LoVo (cell line): ENCODE measurements around the gene CCL27.
A peak's percentile ranks its signal among the peaks of the same experiment; 100 is the strongest.
"Not testable (repeated sequence)": the region's sequence is repeated elsewhere in the genome, so short reads cannot be mapped to it uniquely, and the experiment has no call there.

Experiments
- DNase-seq: peaks from one replicate; pipeline ENCODE4 v3.0.0-alpha.2; 2016; ENCODE audit warnings: low spot score

Gene CCL27

GRCh38 chr9:34651321-34651720 lies 11.1 kb downstream of the CCL27 start:
- no peak for DNase-seq

- DNase-seq: no peak
Measured at GRCh38 chr9:34650816-34651215, 11.6 kb downstream of the CCL27 start.

GRCh38 chr9:34648673-34649072 lies 13.8 kb downstream of the CCL27 start:
- no peak for DNase-seq

GRCh38 chr9:34647651-34648050 lies 14.8 kb downstream of the CCL27 start:
- no peak for DNase-seq

- DNase-seq: no peak
Measured at GRCh38 chr9:34647084-34647403, 15.4 kb downstream of the CCL27 start.

- DNase-seq: peak; percentile 87
Measured at GRCh38 chr9:34646211-34647083, 16.0 kb downstream of the CCL27 start, which contains the start of gene GALT. Gene GALT, plus strand, starts transcription at chr9:34646675. Its CDS starts 30 bp downstream, at chr9:34646705.

- no peak for DNase-seq
Measured at GRCh38 chr9:34644766-34645314, 17.6 kb downstream of the CCL27 start.

- no peak for DNase-seq
Measured at GRCh38 chr9:34642679-34643078, 19.8 kb downstream of the CCL27 start.

GRCh38 chr9:34639322-34639721 lies 23.1 kb downstream of the CCL27 start:
- not testable (repeated sequence) for DNase-seq

- no peak for DNase-seq
Measured at GRCh38 chr9:34638138-34638445, 24.4 kb downstream of the CCL27 start.

- DNase-seq: peak; percentile 92
Measured at GRCh38 chr9:34637356-34638137, 24.9 kb downstream of the CCL27 start, which contains the start of gene SIGMAR1. Gene SIGMAR1, minus strand, starts transcription at chr9:34637787. Its CDS starts 90 bp downstream, at chr9:34637697.

- no peak for DNase-seq
Measured at GRCh38 chr9:34636791-34637355, 25.6 kb downstream of the CCL27 start.

GRCh38 chr9:34635556-34635955 lies 26.9 kb downstream of the CCL27 start:
- DNase-seq: no peak

GRCh38 chr9:34634551-34635248 lies 27.8 kb downstream of the CCL27 start:
- DNase-seq: no peak

- DNase-seq: peak; percentile 76
Measured at GRCh38 chr9:34633851-34634550, 28.5 kb downstream of the CCL27 start.

- no peak for DNase-seq
Measured at GRCh38 chr9:34633166-34633565, 29.3 kb downstream of the CCL27 start.

- DNase-seq: no peak
Measured at GRCh38 chr9:34630402-34631154, 31.9 kb downstream of the CCL27 start.

- no peak for DNase-seq
Measured at GRCh38 chr9:34629491-34629808, 33.0 kb downstream of the CCL27 start.

- DNase-seq: peak; percentile 35
Measured at GRCh38 chr9:34628656-34629490, 33.6 kb downstream of the CCL27 start, which contains the start of gene ARID3C. Gene ARID3C, minus strand, starts transcription at chr9:34629066. Its CDS starts 1,052 bp downstream, at chr9:34628014.
